Astrocyte of the spinal cord (primary cell): ENCODE data around the gene SZRD1.

Source experiments
- DNase-seq: peaks from one replicate; pipeline ENCODE4 v3.0.0; 2011; ENCODE audit warnings: low read depth, low spot score
- H3K4me3 ChIP-seq: 2 replicates; pipeline ENCODE4 v1.5.1; 2011; ENCODE audit warnings: low read depth, mild to moderate bottlenecking, low read length, moderate library complexity
- CTCF ChIP-seq: IDR thresholded peaks from 2 replicates; pipeline ENCODE4 v1.5.1; 2012; ENCODE audit warnings: low read depth, mild to moderate bottlenecking, low read length, inconsistent platforms
- in situ Hi-C: cut with HindIII; loops from 2 replicates; pipeline ENCODE4 v1.10.0; 2017; ENCODE audit warnings: low sequenced_read_pairs

SZRD1 gene

GRCh38 chr1:16436946-16437474 is 70.0 kb downstream of the SZRD1 start, which contains the start of gene SPATA21:
Gene SPATA21 (minus strand): TSS chr1:16437424. CDS start chr1:16431371, 6,053 bp downstream.
- DNase-seq = no peak
- no peak within 1 kb of the TSS for H3K4me3 ChIP-seq
- in situ Hi-C loops = no loop called here
- no peak for TF ChIP-seq CTCF

DNA sequence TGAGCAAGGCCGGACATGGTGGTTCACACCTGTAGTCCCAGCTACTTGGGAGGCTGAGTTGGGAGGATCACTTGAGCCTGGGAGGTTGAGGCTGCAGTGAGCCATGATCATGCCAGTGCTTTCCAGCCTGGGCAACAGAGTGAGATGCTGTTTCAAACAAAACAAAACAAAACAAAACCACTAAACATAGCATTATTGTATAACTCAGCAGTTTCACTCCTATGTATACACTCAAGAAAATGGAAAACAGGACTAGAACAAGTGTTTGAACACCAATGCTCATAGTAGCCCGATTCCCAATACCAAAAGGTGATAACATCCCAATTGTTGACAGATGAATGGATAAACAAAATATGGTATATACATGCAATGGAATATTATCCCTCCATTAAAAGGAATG is 71.5 kb downstream of the SZRD1 start:
- no peak overlapping the region for H3K4me3 ChIP-seq
- TF ChIP-seq CTCF = no peak
- in situ Hi-C loops = no loop called here
- no peak for DNase-seq

DNA sequence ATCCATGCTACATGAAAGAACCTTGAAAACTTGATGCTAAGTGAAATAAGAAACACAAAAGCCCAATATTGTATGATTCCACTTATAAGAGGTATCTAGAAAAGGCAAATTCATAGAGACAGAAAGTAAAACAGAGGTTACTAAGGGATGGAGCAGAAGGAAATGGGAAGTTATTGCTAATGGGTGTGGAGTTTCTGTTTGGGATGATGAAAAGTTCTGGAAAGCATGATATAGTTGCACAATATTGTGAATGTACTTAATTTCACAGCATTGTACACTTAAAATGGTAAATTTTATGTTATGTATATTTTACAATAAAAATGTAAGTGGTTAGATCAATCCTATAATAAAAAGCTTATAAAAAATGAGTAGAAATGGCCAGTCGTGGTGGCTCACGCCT is 71.9 kb downstream of the SZRD1 start:
- in situ Hi-C loops = no loop called here
- TF ChIP-seq CTCF = no peak
- DNase-seq = no peak
- H3K4me3 ChIP-seq = no peak overlapping the region

- in situ Hi-C loops = no loop called here
- peak overlapping the region; percentile 100 for H3K4me3 ChIP-seq
- no peak for TF ChIP-seq CTCF
- DNase-seq = no peak
Observed at GRCh38 chr1:16440131-16440469, 73.1 kb downstream of the SZRD1 start.

DNA sequence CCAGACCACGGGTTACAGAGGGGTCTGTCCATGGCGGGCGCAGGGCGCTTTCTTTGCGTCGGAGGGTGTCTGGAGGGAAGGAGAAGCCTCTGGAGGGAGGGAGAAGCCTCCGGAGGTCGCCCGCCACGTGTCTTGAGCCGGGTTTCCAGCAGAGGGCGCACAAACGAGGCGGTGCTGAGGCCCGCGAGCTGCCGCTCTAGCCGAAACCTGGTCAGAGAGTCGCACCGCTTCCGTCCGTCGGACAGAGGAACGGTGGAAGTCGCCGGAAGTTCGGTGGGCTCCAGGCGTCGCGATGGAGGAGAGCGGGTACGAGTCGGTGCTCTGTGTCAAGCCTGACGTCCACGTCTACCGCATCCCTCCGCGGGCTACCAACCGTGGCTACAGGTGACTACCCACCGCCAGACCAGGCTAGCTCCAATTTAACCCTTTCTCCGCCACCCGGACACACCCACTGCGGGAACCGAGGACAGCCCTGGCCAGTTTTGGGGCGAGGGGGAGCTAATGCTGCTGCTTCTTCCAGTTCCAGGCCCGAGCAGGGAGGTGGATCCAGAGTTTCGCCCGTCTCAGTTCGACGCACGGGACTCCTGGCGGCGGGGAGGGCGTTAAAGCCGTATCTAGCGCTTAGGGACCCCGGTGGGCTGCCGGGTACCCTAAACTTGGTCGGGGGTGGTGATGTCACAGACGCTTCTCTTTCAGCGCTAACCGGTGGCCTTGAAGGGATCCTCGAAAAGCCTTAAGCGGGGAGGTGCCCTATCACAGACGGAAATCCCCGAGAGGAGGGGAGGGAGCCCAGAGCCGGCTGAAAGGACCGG is 73.6 kb downstream of the SZRD1 start, which contains the start of gene NECAP2:
Gene NECAP2, plus strand, starts transcription at position 255 of the 812 bp plus-strand sequence. Its CDS starts 38 bp downstream, at position 293.
- peak within 1 kb of the TSS; percentile 100 for H3K4me3 ChIP-seq
- in situ Hi-C loops = no loop called here
- peak; percentile 92 for DNase-seq
- TF ChIP-seq CTCF = peak; percentile 82

DNA sequence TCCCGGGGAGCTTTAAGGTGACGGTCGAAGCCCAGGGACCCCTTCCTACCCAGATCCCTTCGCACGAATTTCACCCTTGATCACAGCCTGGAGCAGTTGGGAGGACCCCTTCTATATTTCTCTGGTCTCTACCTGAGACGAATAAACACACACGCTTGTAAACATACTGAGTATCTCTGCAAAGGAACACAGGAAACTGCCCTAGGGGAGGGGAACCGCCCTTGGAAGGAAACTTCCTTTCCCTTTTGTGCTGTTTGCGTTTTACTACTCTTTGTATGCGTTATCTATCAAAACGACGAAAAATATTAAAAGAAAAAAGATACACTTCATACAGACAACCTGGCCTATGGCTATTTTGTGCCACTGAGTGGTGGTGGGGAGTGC is 74.2 kb downstream of the SZRD1 start:
- peak overlapping the region; percentile 100 for H3K4me3 ChIP-seq
- no peak for TF ChIP-seq CTCF
- in situ Hi-C loops = no loop called here
- peak; percentile 22 for DNase-seq
